ENCODE data around the gene CASK. TPM values are rescaled to one million over a fixed set of nuclear protein-coding genes. Genes with fewer than 3 reads are reported as not detected.

Gene CASK
- total RNA-seq, 1 experiment from 2014 or later = 33.5 TPM

DNA sequence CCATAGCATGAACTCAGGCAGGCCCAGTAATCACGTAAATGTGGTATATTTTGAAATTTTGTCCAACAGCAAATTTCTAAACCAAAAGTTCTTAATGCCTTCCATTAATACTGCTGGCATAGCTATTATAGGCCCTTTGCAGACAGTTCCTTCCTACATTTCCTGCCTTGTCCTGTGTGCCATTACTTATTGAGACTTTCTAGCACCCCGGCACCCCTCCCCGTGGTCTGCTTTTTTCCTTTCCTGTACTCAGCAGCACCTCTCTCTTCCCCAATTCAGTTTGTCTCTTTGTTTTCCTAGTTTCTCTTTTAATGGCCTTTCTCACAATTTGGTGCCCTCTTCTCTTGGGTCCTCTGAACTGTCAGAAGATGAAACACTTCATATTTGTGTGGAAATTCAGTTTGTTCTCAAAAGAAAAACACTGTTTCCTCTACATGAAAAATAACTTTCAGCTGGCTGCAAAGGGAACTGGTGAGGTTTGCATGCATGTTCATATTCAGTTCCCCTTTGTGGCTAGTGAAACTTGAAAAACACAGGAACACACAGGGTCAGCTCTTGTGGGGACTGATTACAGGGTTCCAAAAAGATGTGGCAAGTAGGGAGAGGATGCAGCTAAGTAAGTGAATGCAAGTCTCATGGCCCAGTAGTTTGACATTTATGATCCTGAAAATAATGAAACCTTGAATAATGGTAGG, 217.5 kb downstream of the CASK start:
- BruUV-seq (replicated peaks) = no TSS peak
- Histone ChIP-seq H3K4me1 (ENCODE audit: insufficient read depth, low read length, poor library complexity, severe bottlenecking) (no peaks in the 10 kb centered on the region), H3K27ac (ENCODE audit: low read depth, low read length, poor library complexity, severe bottlenecking) (no peak overlapping the region), H3K9me3 (ENCODE audit: low read depth, low read length, poor library complexity, severe bottlenecking) (no peaks in the 10 kb centered on the region), H3K27me3 (replicated peaks; ENCODE audit: insufficient read depth, low read depth, low read length, poor library complexity) (no peaks in the 10 kb centered on the region), H3K4me3 (ENCODE audit: low read depth, low read length, poor library complexity, severe bottlenecking) (no peak overlapping the region), H3K36me3 (ENCODE audit: insufficient read depth, low read length, poor library complexity, severe bottlenecking) (no peaks in the 10 kb centered on the region)
- intact Hi-C loops (cut with micrococcal nuclease; ENCODE audit: unreplicated experiment) = no loop called here
- ChIA-PET CTCF (no interaction called here), POLR2A (ENCODE audit: low non-redundant PET) (no interaction called here)
- no peak for DNase-seq (ENCODE audit: low spot score)
- TF ChIP-seq, protein P1, sequence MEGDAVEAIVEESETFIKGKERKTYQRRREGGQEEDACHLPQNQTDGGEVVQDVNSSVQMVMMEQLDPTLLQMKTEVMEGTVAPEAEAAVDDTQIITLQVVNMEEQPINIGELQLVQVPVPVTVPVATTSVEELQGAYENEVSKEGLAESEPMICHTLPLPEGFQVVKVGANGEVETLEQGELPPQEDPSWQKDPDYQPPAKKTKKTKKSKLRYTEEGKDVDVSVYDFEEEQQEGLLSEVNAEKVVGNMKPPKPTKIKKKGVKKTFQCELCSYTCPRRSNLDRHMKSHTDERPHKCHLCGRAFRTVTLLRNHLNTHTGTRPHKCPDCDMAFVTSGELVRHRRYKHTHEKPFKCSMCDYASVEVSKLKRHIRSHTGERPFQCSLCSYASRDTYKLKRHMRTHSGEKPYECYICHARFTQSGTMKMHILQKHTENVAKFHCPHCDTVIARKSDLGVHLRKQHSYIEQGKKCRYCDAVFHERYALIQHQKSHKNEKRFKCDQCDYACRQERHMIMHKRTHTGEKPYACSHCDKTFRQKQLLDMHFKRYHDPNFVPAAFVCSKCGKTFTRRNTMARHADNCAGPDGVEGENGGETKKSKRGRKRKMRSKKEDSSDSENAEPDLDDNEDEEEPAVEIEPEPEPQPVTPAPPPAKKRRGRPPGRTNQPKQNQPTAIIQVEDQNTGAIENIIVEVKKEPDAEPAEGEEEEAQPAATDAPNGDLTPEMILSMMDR (conservative IDR thresholded peaks at IDR 0.05; ENCODE audit: low read depth, low read length) = no peak

DNA sequence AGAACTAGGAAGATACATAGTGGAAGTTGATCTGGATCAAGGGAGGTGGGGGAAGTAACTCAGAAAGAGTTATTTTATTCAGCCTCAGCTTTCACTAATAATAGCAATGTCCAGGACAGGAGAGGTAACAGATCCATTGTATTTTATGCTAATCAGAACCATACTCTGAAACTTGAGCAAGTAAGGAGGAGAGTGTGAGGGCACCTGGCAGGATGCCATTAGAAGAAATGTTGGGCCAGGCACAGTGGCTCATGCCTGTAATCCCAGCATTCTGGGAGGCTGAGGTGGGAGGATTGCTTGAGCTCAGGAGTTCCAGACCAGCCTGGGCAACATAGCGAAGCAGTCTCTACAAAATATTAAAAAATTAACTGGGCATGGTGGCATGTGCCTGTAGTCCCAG, 218.3 kb downstream of the CASK start:
- DNase-seq (ENCODE audit: low spot score) = no peak
- intact Hi-C loops (cut with micrococcal nuclease; ENCODE audit: unreplicated experiment) = no loop called here
- TF ChIP-seq, protein P1 (conservative IDR thresholded peaks at IDR 0.05; ENCODE audit: low read depth, low read length) = no peak
- TF ChIP-seq EZH2 (IDR thresholded peaks at IDR 0.05; ENCODE audit: borderline replicate concordance, low read depth, low read length, poor library complexity, severe bottlenecking) = no peak
- ChIA-PET CTCF (no interaction called here), POLR2A (ENCODE audit: low non-redundant PET) (no interaction called here)
- no peaks in the 10 kb centered on the region for H3K9me3 ChIP-seq (ENCODE audit: low read depth, low read length, poor library complexity, severe bottlenecking)
- BruUV-seq (replicated peaks) = no TSS peak
- no peak overlapping the region for H3K4me3 ChIP-seq (ENCODE audit: low read depth, low read length, poor library complexity, severe bottlenecking)
- H3K27ac ChIP-seq (ENCODE audit: low read depth, low read length, poor library complexity, severe bottlenecking) = no peak overlapping the region
- no peaks in the 10 kb centered on the region for H3K36me3 ChIP-seq (ENCODE audit: insufficient read depth, low read length, poor library complexity, severe bottlenecking)
- H3K4me1 ChIP-seq (ENCODE audit: insufficient read depth, low read length, poor library complexity, severe bottlenecking) = no peaks in the 10 kb centered on the region
- H3K27me3 ChIP-seq (replicated peaks; ENCODE audit: insufficient read depth, low read depth, low read length, poor library complexity) = no peaks in the 10 kb centered on the region

DNA sequence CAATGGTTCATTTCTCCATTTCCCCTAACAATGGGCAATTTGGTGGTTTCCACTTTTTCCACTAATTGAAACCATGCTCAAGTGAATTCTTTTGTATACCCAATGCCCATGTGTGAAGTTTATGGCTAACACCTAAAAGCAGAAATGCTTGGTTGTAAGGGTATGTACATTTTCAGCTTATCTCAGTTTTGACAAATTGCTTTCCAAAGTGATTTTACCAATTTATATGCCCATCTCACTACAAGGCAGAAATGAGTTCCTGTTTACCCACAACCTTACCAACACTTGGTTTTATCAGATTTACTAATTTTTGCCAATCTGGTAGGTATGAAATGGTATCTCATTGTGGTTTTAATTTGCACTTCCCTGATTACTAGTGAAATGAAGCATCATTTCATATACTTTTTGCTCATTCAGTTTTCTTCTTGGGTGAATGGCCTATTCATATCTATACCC, 219.8 kb downstream of the CASK start:
- Histone ChIP-seq H3K36me3 (ENCODE audit: insufficient read depth, low read length, poor library complexity, severe bottlenecking) (no peaks in the 10 kb centered on the region), H3K27ac (ENCODE audit: low read depth, low read length, poor library complexity, severe bottlenecking) (no peak overlapping the region), H3K4me1 (ENCODE audit: insufficient read depth, low read length, poor library complexity, severe bottlenecking) (no peaks in the 10 kb centered on the region), H3K27me3 (replicated peaks; ENCODE audit: insufficient read depth, low read depth, low read length, poor library complexity) (no peaks in the 10 kb centered on the region), H3K4me3 (ENCODE audit: low read depth, low read length, poor library complexity, severe bottlenecking) (no peak overlapping the region), H3K9me3 (ENCODE audit: low read depth, low read length, poor library complexity, severe bottlenecking) (no peaks in the 10 kb centered on the region)
- no peak for DNase-seq (ENCODE audit: low spot score)
- POLR2A ChIA-PET (ENCODE audit: low non-redundant PET) = interaction anchor here (0.5 kb wide), 1 partner anchor 15 kb away, joined by 7 read pairs; no protein-coding TSS in a partner anchor
- CTCF ChIA-PET = no interaction called here
- TF ChIP-seq, protein P1 (conservative IDR thresholded peaks at IDR 0.05; ENCODE audit: low read depth, low read length) = no peak
- TF ChIP-seq EZH2 (IDR thresholded peaks at IDR 0.05; ENCODE audit: borderline replicate concordance, low read depth, low read length, poor library complexity, severe bottlenecking) = no peak
- intact Hi-C loops (cut with micrococcal nuclease; ENCODE audit: unreplicated experiment) = no loop called here
- BruUV-seq (replicated peaks) = no TSS peak

Data from A673 (cell line).